Measurements from ENCODE around the gene C8A. TPM values are rescaled to one million over a fixed set of nuclear protein-coding genes. Genes with fewer than 3 reads are reported as not detected.

C8A gene
- total and polyA plus RNA-seq, 2 of the 8 experiments (the other 6 are each of a cell fraction or from before 2014, with no cell fraction given): not detected

GRCh38 chr1:56957931-56958330 lies 103.3 kb downstream of the C8A start:
- Histone ChIP-seq H3K4me2 (ENCODE audit: insufficient read depth in 1 of 2, low read depth in 2 of 2, low read length in 2 of 2) (no peak overlapping the region), H4K20me1 (replicated peaks in 1 of 2; ENCODE audit: control insufficient read depth in 1 of 2, insufficient read depth in 2 of 2, low read length in 2 of 2) (no peaks in the 10 kb centered on the region), H2AK5ac (ENCODE audit: low read depth, low read length) (no peak overlapping the region), H2BK120ac (replicated peaks; ENCODE audit: low read depth, low read length) (no peak overlapping the region), H3K23ac (ENCODE audit: insufficient read length) (no peak overlapping the region), H3K79me2 (ENCODE audit: control insufficient read depth in 1 of 2, insufficient read depth in 2 of 2, low read length in 2 of 2) (no peaks in the 10 kb centered on the region), H3K18ac (ENCODE audit: extremely low read depth, low read length) (no peak overlapping the region), H3K56ac (replicated peaks; ENCODE audit: insufficient read length, low read depth, low read length) (no peak overlapping the region), H3K27me3 (replicated peaks in 1 of 4; ENCODE audit: control insufficient read depth in 3 of 4, extremely low read depth in 1 of 4, insufficient read depth in 3 of 4, low read length in 3 of 4) (no peaks in the 10 kb centered on the region), H3K4me1 (replicated peaks in 1 of 4; ENCODE audit: control insufficient read depth in 3 of 4, insufficient read depth in 4 of 4, low read length in 3 of 4) (no peaks in the 10 kb centered on the region), H2BK15ac (ENCODE audit: low read length) (no peak overlapping the region), H2BK20ac (ENCODE audit: low read length) (no peak overlapping the region), H3K4me3 (ENCODE audit: extremely low read depth in 1 of 4, insufficient read depth in 2 of 4, low read depth in 3 of 4, low read length in 4 of 4) (no peak overlapping the region), H3K14ac (ENCODE audit: insufficient read length) (no peak overlapping the region), H3K27ac (ENCODE audit: low read depth, low read length) (no peak overlapping the region), H4K91ac (replicated peaks; ENCODE audit: insufficient read length, low read length) (no peak overlapping the region), H3K9me3 (ENCODE audit: insufficient read depth in 2 of 2, low read depth in 1 of 2, low read length in 1 of 2) (no peaks in the 10 kb centered on the region), H3K9ac (replicated peaks in 1 of 4; ENCODE audit: extremely low read depth in 1 of 4, low read depth in 3 of 4, low read length in 3 of 4) (no peak overlapping the region), H3K23me2 (ENCODE audit: low read depth, low read length) (no peaks in the 10 kb centered on the region), H3K4ac (replicated peaks; ENCODE audit: insufficient read length, low read depth, low read length) (no peak overlapping the region), H2BK5ac (ENCODE audit: low read depth, low read length) (no peak overlapping the region), H3K36me3 (ENCODE audit: control insufficient read depth in 2 of 4, insufficient read depth in 4 of 4, low read length in 3 of 4) (no peaks in the 10 kb centered on the region), H4K5ac (ENCODE audit: insufficient read length, low read depth, low read length) (no peak overlapping the region), H2BK12ac (ENCODE audit: low read depth, low read length) (no peak overlapping the region), H3K79me1 (ENCODE audit: low read depth, low read length) (no peaks in the 10 kb centered on the region), H2AFZ (ENCODE audit: low read length) (no peak overlapping the region), H4K8ac (ENCODE audit: extremely low read depth, insufficient read depth, low read length) (no peak overlapping the region)
- CTCF ChIA-PET (ENCODE audit: partially characterized antibody): interaction anchor here (1.5 to 5.2 kb wide), 2 partner anchors 11 to 125 kb away, joined by 5 to 30 read pairs; no protein-coding TSS in a partner anchor
- FAIRE-seq: no peak
- WGBS, 2 experiments (ENCODE audit: extremely low coverage in 1 of 2, insufficient coverage in 1 of 2, insufficient read length in 1 of 2, insufficient replicate concordance in 2 of 2, low coverage in 1 of 2, low lambda C conversion rate in 2 of 2, missing lambda C conversion rate in 1 of 2): 83% methylated on average over 2 of the region's 3 CpGs; no CpG with 5 or more reads in 1 of the 2 experiments
- POLR2A ChIA-PET (ENCODE audit: partially characterized antibody): no interaction called here
- DNase-seq (ENCODE audit: low read depth in 1 of 2, low spot score in 2 of 2): no peak
- TF ChIP-seq ZNF274 (IDR thresholded peaks at IDR 0.05; ENCODE audit: borderline replicate concordance, extremely low read depth, low read length): no peak
- TF ChIP-seq RAD21 (IDR thresholded peaks at IDR 0.05 in 1 of 2, conservative IDR thresholded peaks at IDR 0.05 in 1 of 2; ENCODE audit: low read depth in 2 of 2, low read length in 2 of 2): no peak

All from H1 (cell line).